ENCODE measurements around the gene MAGEA2B.
"Not testable (repeated sequence)": the region's sequence is repeated elsewhere in the genome, so short reads cannot be mapped to it uniquely, and the experiment has no call there.

MAGEA2B gene

GRCh38 chrX:152754871-152755270 is 40.4 kb downstream of the MAGEA2B start:
- not testable (repeated sequence) for DNase-seq (ENCODE audit: low read depth in 2 of 2)

- not testable (repeated sequence) for DNase-seq (ENCODE audit: low read depth in 2 of 2)
These were observed 44.5 kb downstream of the MAGEA2B start, which contains the start of gene CSAG3 for GRCh38 chrX:152758918-152759317. CSAG3 (plus strand) TSS chrX:152759218.

GRCh38 chrX:152759544-152759943 is 45.1 kb downstream of the MAGEA2B start:
- not testable (repeated sequence) for DNase-seq (ENCODE audit: low read depth in 2 of 2)

GRCh38 chrX:152761582-152761981 is 47.2 kb downstream of the MAGEA2B start:
- DNase-seq (ENCODE audit: low read depth in 2 of 2): not testable (repeated sequence)

- DNase-seq (ENCODE audit: low read depth in 2 of 2): not testable (repeated sequence)
These were observed 52.1 kb downstream of the MAGEA2B start for GRCh38 chrX:152766562-152766961.

Measured in fibroblast of skin of left quadriceps (primary cell).